ENCODE data around the gene OR2Y1.
"Not testable (repeated sequence)": the region's sequence is repeated elsewhere in the genome, so short reads cannot be mapped to it uniquely, and the experiment has no call there.

DNA sequence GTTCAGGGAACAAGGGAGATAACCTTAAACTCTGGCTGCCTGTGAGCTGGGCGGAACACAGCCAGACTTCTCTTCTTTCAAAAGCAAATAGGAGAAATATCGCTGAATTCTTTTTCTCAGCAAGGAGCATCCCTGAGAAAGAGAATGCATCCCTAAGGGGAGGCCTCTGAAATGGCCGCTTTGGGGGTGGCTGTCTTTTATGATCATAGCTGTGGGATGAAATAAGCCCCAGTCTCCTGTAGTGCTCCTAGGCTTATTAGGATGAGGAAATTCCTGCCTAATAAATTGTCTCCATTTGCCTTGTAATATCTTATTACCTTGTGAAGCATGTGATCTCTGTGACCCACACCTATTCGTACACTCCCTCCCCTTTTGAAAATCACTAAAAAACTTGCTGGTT, 39.4 kb downstream of the OR2Y1 start:
- TF ChIP-seq, protein P1, sequence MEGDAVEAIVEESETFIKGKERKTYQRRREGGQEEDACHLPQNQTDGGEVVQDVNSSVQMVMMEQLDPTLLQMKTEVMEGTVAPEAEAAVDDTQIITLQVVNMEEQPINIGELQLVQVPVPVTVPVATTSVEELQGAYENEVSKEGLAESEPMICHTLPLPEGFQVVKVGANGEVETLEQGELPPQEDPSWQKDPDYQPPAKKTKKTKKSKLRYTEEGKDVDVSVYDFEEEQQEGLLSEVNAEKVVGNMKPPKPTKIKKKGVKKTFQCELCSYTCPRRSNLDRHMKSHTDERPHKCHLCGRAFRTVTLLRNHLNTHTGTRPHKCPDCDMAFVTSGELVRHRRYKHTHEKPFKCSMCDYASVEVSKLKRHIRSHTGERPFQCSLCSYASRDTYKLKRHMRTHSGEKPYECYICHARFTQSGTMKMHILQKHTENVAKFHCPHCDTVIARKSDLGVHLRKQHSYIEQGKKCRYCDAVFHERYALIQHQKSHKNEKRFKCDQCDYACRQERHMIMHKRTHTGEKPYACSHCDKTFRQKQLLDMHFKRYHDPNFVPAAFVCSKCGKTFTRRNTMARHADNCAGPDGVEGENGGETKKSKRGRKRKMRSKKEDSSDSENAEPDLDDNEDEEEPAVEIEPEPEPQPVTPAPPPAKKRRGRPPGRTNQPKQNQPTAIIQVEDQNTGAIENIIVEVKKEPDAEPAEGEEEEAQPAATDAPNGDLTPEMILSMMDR (IDR thresholded peaks at IDR 0.05; ENCODE audit: low read length) = not testable (repeated sequence)
- TF ChIP-seq EZH2 (IDR thresholded peaks at IDR 0.05; ENCODE audit: borderline replicate concordance, low read length) = not testable (repeated sequence)

All from OCI-LY1 (cell line).